Activated CD4-positive, alpha-beta T cell treated with anti-CD3 and anti-CD28 coated beads, Interleukin-2, amount 10 ng/mL, durations not matched to agents 24 days and 14 days (primary cell): ENCODE measurements around the gene EMC9. TPM values are rescaled to one million over a fixed set of nuclear protein-coding genes. Genes with fewer than 3 reads are reported as not detected.

Experiments used
- DNase-seq: peaks from one replicate; pipeline ENCODE4 v3.0.0; 2022
- H3K27ac Mint-ChIP-seq: one replicate; pipeline ENCODE4 v1.8.0; 2022; ENCODE audit warnings: mild to moderate bottlenecking, mixed read lengths
- H3K27me3 Mint-ChIP-seq: one replicate; pipeline ENCODE4 v1.8.0; 2022; ENCODE audit warnings: mixed read lengths
- H3K36me3 Mint-ChIP-seq: one replicate; pipeline ENCODE4 v1.8.0; 2022; ENCODE audit warnings: low read depth, mild to moderate bottlenecking, mixed read lengths
- H3K4me1 Mint-ChIP-seq: one replicate; pipeline ENCODE4 v1.8.0; 2021; ENCODE audit warnings: mixed read lengths
- H3K4me3 Mint-ChIP-seq: one replicate; pipeline ENCODE4 v1.8.0; 2022; ENCODE audit warnings: mild to moderate bottlenecking, moderate library complexity, mixed read lengths
- H3K9me3 Mint-ChIP-seq: one replicate; pipeline ENCODE4 v1.8.0; 2021; ENCODE audit warnings: mixed read lengths
- intact Hi-C: fragments of 100-400 bp; cut with micrococcal nuclease; formaldehyde crosslinking; loops from one replicate; pipeline ENCODE4 v1.15.1; 2023
- total RNA-seq: library from RNA; stranded (reverse); gene quantifications from 2 replicates; pipeline ENCODE4 v1.2.3, GENCODE V29; 2022

Gene EMC9
- 26.6 and 30.3 TPM in 2 replicates for total RNA-seq

- H3K4me3 Mint-ChIP-seq: peak within 1 kb of the TSS; percentile 94
- intact Hi-C loops: loop anchor here (1.0 kb wide), 3 partner anchors 20 to 72 kb away; partner anchors contain the start of genes CHMP4A, DCAF11, IRF9 and NRL
- H3K36me3 Mint-ChIP-seq: peaks cover 83% of the 10 kb centered on the region
- no peaks in the 10 kb centered on the region for H3K27me3 Mint-ChIP-seq
- H3K27ac Mint-ChIP-seq: peak within 1 kb of the TSS; percentile 94
- peak; percentile 100 for DNase-seq
- no peaks in the 10 kb centered on the region for H3K9me3 Mint-ChIP-seq
- H3K4me1 Mint-ChIP-seq: peaks cover 69% of the 10 kb centered on the region
These were observed at the start of gene EMC9 for GRCh38 chr14:24141097-24141880. Gene EMC9, minus strand, starts transcription at chr14:24141591. Its CDS starts 287 bp downstream, at chr14:24141304.

GRCh38 chr14:24190416-24190815, 49.0 kb upstream of the EMC9 start:
- no peaks in the 10 kb centered on the region for H3K9me3 Mint-ChIP-seq
- no peaks in the 10 kb centered on the region for H3K27me3 Mint-ChIP-seq
- H3K4me1 Mint-ChIP-seq: peaks cover 45% of the 10 kb centered on the region
- H3K4me3 Mint-ChIP-seq: no peak overlapping the region
- no peak overlapping the region for H3K27ac Mint-ChIP-seq
- no peak for DNase-seq
- intact Hi-C loops: no loop called here
- peaks cover 55% of the 10 kb centered on the region for H3K36me3 Mint-ChIP-seq

- peak overlapping the region; percentile 92 for H3K4me3 Mint-ChIP-seq
- peaks cover 39% of the 10 kb centered on the region for H3K4me1 Mint-ChIP-seq
- intact Hi-C loops: loop anchor here (2.0 kb wide), 1 partner anchor 43 kb away; the partner anchor contains the start of genes PSME2 and RNF31
- H3K27ac Mint-ChIP-seq: peak overlapping the region; percentile 93
- no peaks in the 10 kb centered on the region for H3K27me3 Mint-ChIP-seq
- H3K36me3 Mint-ChIP-seq: peaks cover 56% of the 10 kb centered on the region
- no peaks in the 10 kb centered on the region for H3K9me3 Mint-ChIP-seq
- peak; percentile 61 for DNase-seq
These were observed 48.1 kb upstream of the EMC9 start for GRCh38 chr14:24189460-24189859.

- H3K4me3 Mint-ChIP-seq: peak overlapping the region; percentile 92
- intact Hi-C loops: loop anchor here (2.0 kb wide), 1 partner anchor 42 kb away; the partner anchor contains the start of genes PSME2 and RNF31
- DNase-seq: no peak
- H3K36me3 Mint-ChIP-seq: peaks cover 54% of the 10 kb centered on the region
- H3K4me1 Mint-ChIP-seq: peaks cover 34% of the 10 kb centered on the region
- H3K27ac Mint-ChIP-seq: peak overlapping the region; percentile 93
- no peaks in the 10 kb centered on the region for H3K27me3 Mint-ChIP-seq
- no peaks in the 10 kb centered on the region for H3K9me3 Mint-ChIP-seq
These were observed 47.6 kb upstream of the EMC9 start for GRCh38 chr14:24189059-24189375.

- Mint-ChIP-seq H3K36me3 (peaks cover 56% of the 10 kb centered on the region), H3K27ac (peak within 1 kb of the TSS; percentile 93), H3K27me3 (no peaks in the 10 kb centered on the region), H3K4me3 (peak within 1 kb of the TSS; percentile 92), H3K4me1 (peaks cover 33% of the 10 kb centered on the region), H3K9me3 (no peaks in the 10 kb centered on the region)
- intact Hi-C loops: loop anchor here (1.0 to 2.0 kb wide), 4 partner anchors 27 to 54 kb away; partner anchors contain the start of genes GMPR2, IRF9, NEDD8 and PSME2
- DNase-seq: peak; percentile 98
These were observed 47.1 kb upstream of the EMC9 start, which contains the start of gene IPO4 for GRCh38 chr14:24188251-24189058. Gene IPO4, minus strand, starts transcription at chr14:24188816. Its CDS starts 29 bp downstream, at chr14:24188787.

- peak overlapping the region; percentile 93 for H3K27ac Mint-ChIP-seq
- no peaks in the 10 kb centered on the region for H3K9me3 Mint-ChIP-seq
- no peak for DNase-seq
- peaks cover 57% of the 10 kb centered on the region for H3K36me3 Mint-ChIP-seq
- intact Hi-C loops: no loop called here
- peak overlapping the region; percentile 92 for H3K4me3 Mint-ChIP-seq
- H3K4me1 Mint-ChIP-seq: peaks cover 27% of the 10 kb centered on the region
- H3K27me3 Mint-ChIP-seq: no peaks in the 10 kb centered on the region
These were observed 46.1 kb upstream of the EMC9 start for GRCh38 chr14:24187539-24187915.

- intact Hi-C loops: no loop called here
- H3K4me1 Mint-ChIP-seq: peaks cover 22% of the 10 kb centered on the region
- peak overlapping the region; percentile 66 for H3K27ac Mint-ChIP-seq
- peak; percentile 60 for DNase-seq
- no peaks in the 10 kb centered on the region for H3K9me3 Mint-ChIP-seq
- peak overlapping the region; percentile 92 for H3K4me3 Mint-ChIP-seq
- peaks cover 57% of the 10 kb centered on the region for H3K36me3 Mint-ChIP-seq
- H3K27me3 Mint-ChIP-seq: no peaks in the 10 kb centered on the region
These were observed 45.6 kb upstream of the EMC9 start for GRCh38 chr14:24186831-24187538.

- no peaks in the 10 kb centered on the region for H3K27me3 Mint-ChIP-seq
- H3K4me1 Mint-ChIP-seq: peaks cover 19% of the 10 kb centered on the region
- DNase-seq: no peak
- H3K36me3 Mint-ChIP-seq: peaks cover 56% of the 10 kb centered on the region
- H3K9me3 Mint-ChIP-seq: no peaks in the 10 kb centered on the region
- no peak overlapping the region for H3K4me3 Mint-ChIP-seq
- intact Hi-C loops: no loop called here
- no peak overlapping the region for H3K27ac Mint-ChIP-seq
These were observed 44.4 kb upstream of the EMC9 start for GRCh38 chr14:24185741-24186140.

- Mint-ChIP-seq H3K27me3 (no peaks in the 10 kb centered on the region), H3K4me1 (peaks cover 19% of the 10 kb centered on the region), H3K4me3 (no peak overlapping the region), H3K27ac (no peak overlapping the region), H3K36me3 (peaks cover 57% of the 10 kb centered on the region), H3K9me3 (no peaks in the 10 kb centered on the region)
- intact Hi-C loops: no loop called here
- no peak for DNase-seq
These were observed 43.6 kb upstream of the EMC9 start for GRCh38 chr14:24185026-24185425.

- Mint-ChIP-seq H3K9me3 (no peaks in the 10 kb centered on the region), H3K27ac (no peak overlapping the region), H3K4me3 (no peak overlapping the region), H3K27me3 (no peaks in the 10 kb centered on the region), H3K4me1 (peaks cover 16% of the 10 kb centered on the region), H3K36me3 (peaks cover 58% of the 10 kb centered on the region)
- peak; percentile 61 for DNase-seq
- intact Hi-C loops: no loop called here
These were observed 42.9 kb upstream of the EMC9 start for GRCh38 chr14:24184104-24184970.

- DNase-seq: no peak
These were observed 41.7 kb upstream of the EMC9 start for GRCh38 chr14:24183014-24183481.

GRCh38 chr14:24182110-24182882, 40.9 kb upstream of the EMC9 start:
- peaks cover 68% of the 10 kb centered on the region for H3K36me3 Mint-ChIP-seq
- H3K27me3 Mint-ChIP-seq: no peaks in the 10 kb centered on the region
- H3K4me3 Mint-ChIP-seq: no peak overlapping the region
- peaks cover 9% of the 10 kb centered on the region for H3K4me1 Mint-ChIP-seq
- intact Hi-C loops: no loop called here
- H3K27ac Mint-ChIP-seq: peak overlapping the region; percentile 52
- H3K9me3 Mint-ChIP-seq: no peaks in the 10 kb centered on the region
- no peak for DNase-seq

More at GRCh38 chr14:24183014-24183481, 41.7 kb upstream of the EMC9 start:
- H3K36me3 Mint-ChIP-seq: peaks cover 67% of the 10 kb centered on the region
- no peaks in the 10 kb centered on the region for H3K9me3 Mint-ChIP-seq
- no peak overlapping the region for H3K27ac Mint-ChIP-seq
- intact Hi-C loops: no loop called here
- H3K4me1 Mint-ChIP-seq: peaks cover 15% of the 10 kb centered on the region
- H3K27me3 Mint-ChIP-seq: no peaks in the 10 kb centered on the region
- H3K4me3 Mint-ChIP-seq: no peak overlapping the region
